ENCODE data around the gene GATA6. TPM values are rescaled to one million over a fixed set of nuclear protein-coding genes. Genes with fewer than 3 reads are reported as not detected.

Gene GATA6
- total RNA-seq, 3 donors from 2014 or later: 0.08 to 0.21 (median 0.14) TPM

DNA sequence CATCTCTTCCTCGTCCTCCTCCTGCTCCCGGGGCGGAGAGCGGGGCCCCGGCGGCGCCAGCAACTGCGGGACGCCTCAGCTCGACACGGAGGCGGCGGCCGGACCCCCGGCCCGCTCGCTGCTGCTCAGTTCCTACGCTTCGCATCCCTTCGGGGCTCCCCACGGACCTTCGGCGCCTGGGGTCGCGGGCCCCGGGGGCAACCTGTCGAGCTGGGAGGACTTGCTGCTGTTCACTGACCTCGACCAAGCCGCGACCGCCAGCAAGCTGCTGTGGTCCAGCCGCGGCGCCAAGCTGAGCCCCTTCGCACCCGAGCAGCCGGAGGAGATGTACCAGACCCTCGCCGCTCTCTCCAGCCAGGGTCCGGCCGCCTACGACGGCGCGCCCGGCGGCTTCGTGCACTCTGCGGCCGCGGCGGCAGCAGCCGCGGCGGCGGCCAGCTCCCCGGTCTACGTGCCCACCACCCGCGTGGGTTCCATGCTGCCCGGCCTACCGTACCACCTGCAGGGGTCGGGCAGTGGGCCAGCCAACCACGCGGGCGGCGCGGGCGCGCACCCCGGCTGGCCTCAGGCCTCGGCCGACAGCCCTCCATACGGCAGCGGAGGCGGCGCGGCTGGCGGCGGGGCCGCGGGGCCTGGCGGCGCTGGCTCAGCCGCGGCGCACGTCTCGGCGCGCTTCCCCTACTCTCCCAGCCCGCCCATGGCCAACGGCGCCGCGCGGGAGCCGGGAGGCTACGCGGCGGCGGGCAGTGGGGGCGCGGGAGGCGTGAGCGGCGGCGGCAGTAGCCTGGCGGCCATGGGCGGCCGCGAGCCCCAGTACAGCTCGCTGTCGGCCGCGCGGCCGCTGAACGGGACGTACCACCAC is 2.1 kb downstream of the GATA6 start:
- DNase-seq (no peak), ATAC-seq (no peak)
- Mint-ChIP-seq H3K9me3 (no peaks in the 10 kb centered on the region), H3K4me3 (no peak overlapping the region), H3K4me1 (ENCODE audit: low read depth) (peaks cover 11% of the 10 kb centered on the region), H3K36me3 (ENCODE audit: insufficient read depth) (no peaks in the 10 kb centered on the region), H3K27me3 (ENCODE audit: low read depth) (peaks cover 70% of the 10 kb centered on the region)

DNA sequence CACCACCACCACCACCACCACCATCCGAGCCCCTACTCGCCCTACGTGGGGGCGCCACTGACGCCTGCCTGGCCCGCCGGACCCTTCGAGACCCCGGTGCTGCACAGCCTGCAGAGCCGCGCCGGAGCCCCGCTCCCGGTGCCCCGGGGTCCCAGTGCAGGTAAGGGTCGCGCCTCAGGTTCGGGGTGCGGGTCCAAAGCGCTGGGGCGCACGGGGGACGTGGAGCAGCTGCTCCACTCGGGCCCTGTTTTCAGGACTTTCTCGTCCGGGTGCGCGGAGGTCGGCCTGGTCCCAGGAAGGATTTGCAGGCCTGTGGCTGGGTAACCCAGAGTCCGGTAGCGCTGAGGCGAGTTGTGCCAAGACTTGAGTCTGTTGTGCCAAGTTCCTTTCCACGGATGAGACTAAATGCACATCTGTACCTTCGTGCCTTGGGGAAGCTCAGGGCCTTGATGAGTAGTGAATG is 2.8 kb downstream of the GATA6 start:
- Mint-ChIP-seq H3K4me1 (ENCODE audit: low read depth) (peaks cover 11% of the 10 kb centered on the region), H3K27me3 (ENCODE audit: low read depth) (peaks cover 66% of the 10 kb centered on the region), H3K9me3 (no peaks in the 10 kb centered on the region), H3K36me3 (ENCODE audit: insufficient read depth) (no peaks in the 10 kb centered on the region), H3K4me3 (no peak overlapping the region)
- DNase-seq (no peak), ATAC-seq (no peak)

DNA sequence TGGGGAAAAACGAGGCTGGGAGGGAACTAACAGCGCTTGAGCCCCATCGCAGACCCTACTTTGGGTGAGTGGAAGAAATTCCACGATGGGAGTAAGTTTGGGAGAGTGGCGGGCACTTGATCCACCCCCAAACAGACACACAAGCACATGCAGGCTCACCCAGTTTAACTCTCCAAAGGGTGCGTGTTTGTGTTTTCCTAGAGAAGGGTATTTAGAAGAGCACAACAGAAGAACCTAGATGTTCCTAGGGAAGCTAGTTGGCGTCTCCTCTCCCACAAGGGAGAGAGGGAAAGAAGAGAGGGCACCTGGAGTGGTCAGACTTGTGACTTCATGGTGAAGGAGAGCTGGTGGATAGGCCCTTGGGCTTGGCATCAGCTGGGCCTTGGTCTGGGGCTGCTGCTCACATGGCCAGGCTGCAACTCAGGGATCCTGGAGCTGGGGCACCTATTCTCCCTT is 3.2 kb downstream of the GATA6 start:
- Mint-ChIP-seq H3K27me3 (ENCODE audit: low read depth) (peaks cover 67% of the 10 kb centered on the region), H3K4me1 (ENCODE audit: low read depth) (peaks cover 11% of the 10 kb centered on the region), H3K36me3 (ENCODE audit: insufficient read depth) (no peaks in the 10 kb centered on the region), H3K9me3 (no peaks in the 10 kb centered on the region), H3K4me3 (no peak overlapping the region)
- DNase-seq: no peak
- no peak for ATAC-seq

GRCh38 chr18:22173221-22173927 is 4.0 kb downstream of the GATA6 start:
- Mint-ChIP-seq H3K4me3 (no peak overlapping the region), H3K36me3 (ENCODE audit: insufficient read depth) (no peaks in the 10 kb centered on the region), H3K27me3 (ENCODE audit: low read depth) (peaks cover 62% of the 10 kb centered on the region), H3K9me3 (no peaks in the 10 kb centered on the region), H3K4me1 (ENCODE audit: low read depth) (peaks cover 9% of the 10 kb centered on the region)
- no peak for ATAC-seq
- DNase-seq: no peak

- peaks cover 58% of the 10 kb centered on the region for H3K27me3 Mint-ChIP-seq (ENCODE audit: low read depth)
- peaks cover 5% of the 10 kb centered on the region for H3K4me1 Mint-ChIP-seq (ENCODE audit: low read depth)
- no peaks in the 10 kb centered on the region for H3K36me3 Mint-ChIP-seq (ENCODE audit: insufficient read depth)
- no peak overlapping the region for H3K4me3 Mint-ChIP-seq
- no peak for ATAC-seq
- DNase-seq: no peak
- no peaks in the 10 kb centered on the region for H3K9me3 Mint-ChIP-seq
These were observed 4.5 kb downstream of the GATA6 start for GRCh38 chr18:22173928-22174301.

GRCh38 chr18:22174341-22175145 is 5.2 kb downstream of the GATA6 start:
- Mint-ChIP-seq H3K27me3 (ENCODE audit: low read depth) (peaks cover 55% of the 10 kb centered on the region), H3K9me3 (no peaks in the 10 kb centered on the region), H3K36me3 (ENCODE audit: insufficient read depth) (no peaks in the 10 kb centered on the region), H3K4me3 (no peak overlapping the region), H3K4me1 (ENCODE audit: low read depth) (peaks cover 5% of the 10 kb centered on the region)
- ATAC-seq (no peak), DNase-seq (no peak)

DNA sequence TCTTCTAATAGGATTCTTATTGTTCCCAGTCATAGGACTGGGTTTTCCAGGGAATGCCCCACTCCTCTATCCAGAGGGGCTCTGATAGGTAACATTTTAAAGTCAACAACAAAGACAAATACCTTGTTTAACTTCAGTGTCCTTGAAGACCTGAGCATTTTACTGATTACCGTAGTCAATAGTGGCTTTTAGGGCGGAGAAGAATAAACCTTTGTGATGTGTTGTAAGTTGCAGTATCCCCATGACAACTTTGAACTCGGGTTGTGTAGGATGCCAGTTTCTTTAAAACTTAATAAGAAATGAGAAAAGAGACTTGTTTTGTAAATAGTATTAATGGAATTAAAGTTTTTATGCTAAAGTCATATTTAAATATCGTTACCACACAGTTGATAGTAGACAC is 6.0 kb downstream of the GATA6 start:
- peaks cover 54% of the 10 kb centered on the region for H3K27me3 Mint-ChIP-seq (ENCODE audit: low read depth)
- H3K4me3 Mint-ChIP-seq: no peak overlapping the region
- ATAC-seq (no peak), DNase-seq (no peak)
- no peaks in the 10 kb centered on the region for H3K36me3 Mint-ChIP-seq (ENCODE audit: insufficient read depth)
- H3K9me3 Mint-ChIP-seq: no peaks in the 10 kb centered on the region
- H3K4me1 Mint-ChIP-seq (ENCODE audit: low read depth): peaks cover 2% of the 10 kb centered on the region

GRCh38 chr18:22176420-22177326 is 7.3 kb downstream of the GATA6 start:
- Mint-ChIP-seq H3K36me3 (ENCODE audit: insufficient read depth) (no peaks in the 10 kb centered on the region), H3K9me3 (no peaks in the 10 kb centered on the region), H3K4me1 (ENCODE audit: low read depth) (no peaks in the 10 kb centered on the region), H3K27me3 (ENCODE audit: low read depth) (peaks cover 47% of the 10 kb centered on the region), H3K4me3 (no peak overlapping the region)
- no peak for ATAC-seq
- DNase-seq: no peak

- no peak for ATAC-seq
- H3K9me3 Mint-ChIP-seq: no peaks in the 10 kb centered on the region
- no peak for DNase-seq
- H3K36me3 Mint-ChIP-seq (ENCODE audit: insufficient read depth): no peaks in the 10 kb centered on the region
- H3K4me1 Mint-ChIP-seq (ENCODE audit: low read depth): no peaks in the 10 kb centered on the region
- H3K27me3 Mint-ChIP-seq (ENCODE audit: low read depth): peaks cover 45% of the 10 kb centered on the region
- H3K4me3 Mint-ChIP-seq: no peak overlapping the region
These were observed 8.0 kb downstream of the GATA6 start for GRCh38 chr18:22177327-22177871.

DNA sequence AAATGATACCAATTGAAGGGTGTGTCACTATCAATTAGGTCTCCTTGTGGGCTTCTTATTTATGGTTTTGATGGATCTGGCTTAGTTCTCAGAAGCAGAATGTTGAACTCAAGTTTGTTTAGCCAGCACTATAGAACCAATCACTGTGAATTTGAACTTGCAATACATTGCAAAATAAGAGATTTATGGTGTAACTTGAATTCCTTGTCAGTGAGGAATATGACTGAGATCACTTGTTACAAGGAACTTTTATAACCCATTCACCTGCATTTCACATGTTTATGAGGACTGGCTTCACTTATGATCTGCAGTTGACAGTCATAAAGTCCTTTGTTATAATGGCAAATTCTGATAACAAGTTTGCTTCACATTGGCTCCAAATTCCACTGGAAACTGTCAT is 9.8 kb downstream of the GATA6 start:
- Mint-ChIP-seq H3K9me3 (no peaks in the 10 kb centered on the region), H3K36me3 (ENCODE audit: insufficient read depth) (no peaks in the 10 kb centered on the region), H3K4me3 (no peak overlapping the region), H3K4me1 (ENCODE audit: low read depth) (no peaks in the 10 kb centered on the region), H3K27me3 (ENCODE audit: low read depth) (peaks cover 27% of the 10 kb centered on the region)
- DNase-seq: no peak
- no peak for ATAC-seq

GRCh38 chr18:22179631-22180030 is 10.2 kb downstream of the GATA6 start:
- no peaks in the 10 kb centered on the region for H3K9me3 Mint-ChIP-seq
- H3K27me3 Mint-ChIP-seq (ENCODE audit: low read depth): peaks cover 24% of the 10 kb centered on the region
- no peak overlapping the region for H3K4me3 Mint-ChIP-seq
- ATAC-seq: no peak
- no peaks in the 10 kb centered on the region for H3K4me1 Mint-ChIP-seq (ENCODE audit: low read depth)
- DNase-seq: no peak
- H3K36me3 Mint-ChIP-seq (ENCODE audit: insufficient read depth): no peaks in the 10 kb centered on the region

DNA sequence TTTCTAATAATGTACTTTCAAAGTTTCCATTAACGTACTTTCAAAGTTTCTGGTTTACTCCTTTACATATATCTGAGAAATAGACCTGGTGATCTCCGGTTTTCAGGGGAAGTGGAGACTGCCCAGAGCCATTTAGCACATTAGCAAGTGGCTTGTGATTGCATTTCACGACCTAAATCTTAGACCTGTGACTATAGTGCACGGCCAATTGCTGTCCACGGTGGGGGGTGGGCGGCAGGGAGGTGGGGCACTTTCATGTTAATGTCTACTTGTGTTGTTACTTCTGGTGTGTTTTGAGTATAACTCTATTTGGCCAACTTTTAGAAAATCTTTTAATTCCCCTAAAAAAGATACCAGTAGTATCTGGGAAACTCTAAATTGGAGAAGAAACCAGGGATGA is 11.3 kb downstream of the GATA6 start:
- no peaks in the 10 kb centered on the region for H3K9me3 Mint-ChIP-seq
- ATAC-seq (no peak), DNase-seq (no peak)
- peaks cover 20% of the 10 kb centered on the region for H3K27me3 Mint-ChIP-seq (ENCODE audit: low read depth)
- H3K4me1 Mint-ChIP-seq (ENCODE audit: low read depth): no peaks in the 10 kb centered on the region
- no peak overlapping the region for H3K4me3 Mint-ChIP-seq
- H3K36me3 Mint-ChIP-seq (ENCODE audit: insufficient read depth): no peaks in the 10 kb centered on the region

- Mint-ChIP-seq H3K9me3 (no peaks in the 10 kb centered on the region), H3K4me3 (no peak overlapping the region), H3K36me3 (ENCODE audit: insufficient read depth) (no peaks in the 10 kb centered on the region), H3K4me1 (ENCODE audit: low read depth) (no peaks in the 10 kb centered on the region), H3K27me3 (ENCODE audit: low read depth) (peaks cover 7% of the 10 kb centered on the region)
- ATAC-seq (no peak), DNase-seq (no peak)
These were observed 13.7 kb downstream of the GATA6 start for GRCh38 chr18:22182884-22183697.
